ENCODE results near the gene FGD2. TPM values are rescaled to one million over a fixed set of nuclear protein-coding genes. Genes with fewer than 3 reads are reported as not detected.
A peak's percentile ranks its signal among the peaks of the same experiment; 100 is the strongest.

Gene FGD2
- total RNA-seq, 1 experiment from 2014 or later = 0.13 TPM

DNA sequence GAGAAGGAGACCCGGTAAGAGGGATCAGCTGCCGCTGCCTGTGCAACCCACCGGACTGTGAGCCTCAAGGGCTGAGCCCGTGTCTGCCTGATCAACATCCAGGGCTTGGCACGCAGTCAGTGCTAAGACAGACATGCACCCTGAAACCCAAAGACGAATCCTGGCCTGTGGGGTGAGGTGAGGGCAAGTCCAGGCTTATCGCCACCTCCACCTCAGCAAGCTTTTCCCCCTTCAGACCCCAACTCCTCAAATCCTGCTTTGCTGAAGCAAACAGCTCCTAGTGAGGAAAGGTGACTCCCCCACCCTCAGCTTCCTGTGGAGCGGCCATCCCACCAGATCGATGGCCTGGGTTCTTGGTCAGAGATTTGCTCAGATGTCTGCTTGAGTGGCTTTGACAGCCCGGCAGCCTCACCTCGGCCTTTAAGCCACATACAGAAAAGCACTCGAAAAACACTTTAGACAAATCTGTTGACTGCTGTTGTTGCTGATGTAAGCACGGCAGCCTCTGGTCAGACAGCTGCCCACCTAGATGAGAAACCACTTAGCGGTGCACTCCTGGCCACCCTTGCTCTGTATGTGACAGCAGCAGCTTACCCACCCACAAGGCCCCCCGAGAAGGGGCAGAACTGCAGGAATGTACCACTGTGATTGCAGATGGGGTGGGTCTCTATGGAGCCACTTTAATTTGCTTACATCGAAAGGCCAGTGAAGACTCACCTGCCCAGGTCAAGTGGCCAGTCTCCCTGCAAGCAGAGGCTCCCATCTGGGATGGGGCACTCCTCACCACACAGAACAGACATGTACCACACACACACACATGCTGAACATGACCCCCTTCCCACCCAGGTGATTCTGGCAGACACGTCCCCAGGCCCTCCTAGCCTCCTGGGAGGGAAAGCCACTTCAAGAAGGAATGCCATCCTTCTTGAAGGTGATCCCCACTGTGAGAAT lies 34.3 kb upstream of the FGD2 start:
- Histone ChIP-seq H3K14ac (ENCODE audit: insufficient read depth, low read length) (no peak overlapping the region), H3K23ac (ENCODE audit: insufficient read length, low read depth, low read length) (no peak overlapping the region), H2AFZ (ENCODE audit: low read length) (no peak overlapping the region), H3K27me3 (ENCODE audit: insufficient read depth, low read length) (no peaks in the 10 kb centered on the region), H3K4ac (ENCODE audit: low read depth, low read length) (no peak overlapping the region), H4K8ac (replicated peaks; ENCODE audit: insufficient read length, low read depth, low read length) (no peak overlapping the region), H3T11ph (ENCODE audit: low read length) (no peak overlapping the region), H4K20me1 (ENCODE audit: control insufficient read depth, insufficient read depth, insufficient read length) (no peaks in the 10 kb centered on the region), H3K4me2 (ENCODE audit: insufficient read depth, insufficient read length, low read length) (no peak overlapping the region), H2AK5ac (ENCODE audit: insufficient read length, low read length) (no peak overlapping the region), H3K23me2 (ENCODE audit: insufficient read length, low read depth, low read length, poor library complexity, severe bottlenecking) (no peaks in the 10 kb centered on the region), H4K91ac (ENCODE audit: insufficient read length, low read depth, low read length) (no peak overlapping the region), H2BK20ac (ENCODE audit: low read depth, low read length, poor library complexity, severe bottlenecking) (no peak overlapping the region), H3K79me2 (ENCODE audit: insufficient read depth, low read length) (no peaks in the 10 kb centered on the region), H3K18ac (ENCODE audit: insufficient read length, low read depth, low read length) (no peak overlapping the region), H3K9ac (ENCODE audit: extremely low read depth, insufficient read length, low read length) (no peak overlapping the region), H3K27ac (ENCODE audit: insufficient read length, low read depth, low read length) (no peak overlapping the region), H2BK12ac (ENCODE audit: insufficient read length, low read depth, low read length) (no peak overlapping the region), H2BK120ac (ENCODE audit: low read depth, low read length, poor library complexity, severe bottlenecking) (no peak overlapping the region), H3K9me3 (ENCODE audit: control insufficient read depth, low read depth, low read length) (no peaks in the 10 kb centered on the region), H2BK15ac (ENCODE audit: low read depth, low read length) (no peak overlapping the region), H2BK5ac (ENCODE audit: insufficient read length, low read length) (no peak overlapping the region), H3K4me1 (ENCODE audit: insufficient read depth, low read length) (no peaks in the 10 kb centered on the region), H3K56ac (ENCODE audit: insufficient read length, low read depth, low read length) (no peak overlapping the region), H3K79me1 (ENCODE audit: insufficient read depth, low read depth, low read length, poor library complexity, severe bottlenecking) (no peaks in the 10 kb centered on the region), H4K5ac (ENCODE audit: insufficient read length, low read depth, low read length) (no peak overlapping the region)
- no peak overlapping the region for H3K4me3 Mint-ChIP-seq
- no peak for TF ChIP-seq CTCF (conservative IDR thresholded peaks at IDR 0.05)
- H3K27me3 Mint-ChIP-seq (ENCODE audit: low read depth) = no peaks in the 10 kb centered on the region
- DNase-seq = no peak
- no CpG with 5 or more reads among the region's 17 CpGs for WGBS (ENCODE audit: extremely low coverage, insufficient read length, low lambda C conversion rate)
- H3K4me1 Mint-ChIP-seq = no peaks in the 10 kb centered on the region
- no peaks in the 10 kb centered on the region for H3K9me3 Mint-ChIP-seq
- H3K36me3 Mint-ChIP-seq (ENCODE audit: insufficient read depth in 1 of 3, low read depth in 3 of 3) = peaks cover 53 to 92% (median 85%) of the 10 kb centered on the region in 3 experiments
- peak overlapping the region in 1 of 3 experiments; percentile 81; a peak in 2 of 7 replicates for H3K27ac Mint-ChIP-seq
